Uterus (tissue), 4 donors: ENCODE data around the gene RNF214. TPM values are rescaled to one million over a fixed set of nuclear protein-coding genes. Genes with fewer than 3 reads are reported as not detected.

Source experiments
- DNase-seq, 2 donors: peaks; one replicate each; pipeline ENCODE4 v3.0.0-alpha.2; 2019 to 2020
- H3K27ac ChIP-seq, 2 donors: fragments of 200-600 bp; sonication (generic); 1 replicate in 1 of 2; 2 replicates in 1 of 2; pipeline ENCODE4 v1.5.1; 2016 to 2018
- H3K27me3 ChIP-seq, 2 donors: fragments of 200-600 bp; sonication (generic); one replicate each; pipeline ENCODE4 v1.5.1; 2018 to 2019; ENCODE audit warnings: control low read depth in 1 of 2
- H3K36me3 ChIP-seq, 2 donors: fragments of 200-600 bp; sonication (generic); one replicate each; pipeline ENCODE4 v1.5.1; 2019; ENCODE audit warnings: control low read depth in 1 of 2
- H3K4me1 ChIP-seq, 2 donors: fragments of 200-600 bp; sonication (generic); one replicate each; pipeline ENCODE4 v1.5.1; 2018 to 2019; ENCODE audit warnings: control low read depth in 1 of 2
- H3K4me3 ChIP-seq, 2 donors: fragments of 200-600 bp; sonication (generic); 1 replicate in 1 of 2; 2 replicates in 1 of 2; pipeline ENCODE4 v1.5.1; 2018 to 2019; ENCODE audit warnings: mild to moderate bottlenecking in 1 of 2
- H3K9me3 ChIP-seq, 2 donors: fragments of 200-600 bp; sonication (generic); one replicate each; pipeline ENCODE4 v1.5.1; 2019; ENCODE audit warnings: control low read depth in 1 of 2
- POLR2A ChIP-seq, 2 donors: fragments of 450-650 bp; IDR thresholded peaks; one replicate each; pipeline ENCODE4 v1.6.1; 2016; ENCODE audit warnings: antibody characterized with exemption in 2 of 2, mild to moderate bottlenecking in 1 of 2, moderate library complexity in 1 of 2
- intact Hi-C: fragments of 100-400 bp; cut with DNase I; formaldehyde crosslinking; loops from one replicate; pipeline ENCODE4 v1.15.1; 2023; ENCODE audit warnings: low total_unique reads
- total RNA-seq, 4 donors: library from RNA; depleted of rRNA in 3 of 4; stranded (reverse); fragments of >200 nt in 3 of 4; gene quantifications; one replicate each; pipeline versions ENCODE4 v1.1.0 to v1.2.4, GENCODE V29; 2014 to 2023
- TF ChIP-seq, protein P1 (sequence below), 4 experiments: fragments of 200-600 bp in 2 of 4; fragments of 450-650 bp in 2 of 4; sonication (generic) in 2 of 4; IDR thresholded peaks; one replicate each; pipeline ENCODE4 v1.5.1; 2016 to 2019; ENCODE audit warnings: antibody characterized with exemption in 4 of 4, mild to moderate bottlenecking in 2 of 4, moderate library complexity in 1 of 4
- donor health status: DM: yes; HTN: yes; CAD: no.

RNF214 gene
- total RNA-seq, 4 donors from 2014 or later, result 4.4 to 38.6 (median 11.4) TPM

DNA sequence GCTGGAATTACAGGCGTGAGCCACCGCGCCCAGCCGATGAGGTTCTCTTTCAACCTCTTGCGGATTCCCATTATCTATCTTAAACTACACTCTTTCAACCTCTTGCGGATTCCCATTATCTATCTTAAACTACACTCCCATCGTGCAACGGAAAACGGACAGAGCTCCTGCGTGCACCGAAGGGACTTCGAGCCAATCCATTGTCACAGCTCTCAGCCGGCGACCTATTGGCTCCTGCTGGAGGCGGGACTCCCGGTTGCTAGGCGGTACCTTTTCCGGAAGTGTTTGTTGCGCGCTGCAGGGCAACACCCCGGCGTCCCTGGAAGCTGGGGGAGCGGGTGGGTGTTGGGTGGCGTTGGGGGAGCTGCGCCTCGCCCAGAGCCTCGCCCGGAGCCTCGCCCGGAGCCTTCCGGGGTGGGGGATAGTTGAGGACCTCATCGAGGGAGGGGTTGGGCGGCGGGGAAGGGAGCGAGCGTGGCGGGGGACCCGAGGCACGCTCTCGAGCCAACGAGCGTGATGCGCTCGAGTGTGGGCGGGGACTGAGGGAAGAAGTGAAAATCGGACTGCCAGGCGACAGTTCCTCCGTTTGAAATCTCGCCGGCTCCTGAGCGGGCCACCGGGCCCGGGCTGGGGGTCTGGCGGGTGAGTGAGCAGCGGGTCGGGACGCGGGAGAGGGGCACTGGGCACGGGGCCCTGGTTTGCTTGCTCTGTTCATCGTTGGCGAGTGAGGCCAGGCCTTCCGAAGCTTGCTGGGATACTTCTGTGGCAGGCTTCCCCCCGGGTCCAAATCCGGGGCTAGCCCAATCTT lies 95.3 kb downstream of the RNF214 start, which contains the start of gene CEP164:
Gene CEP164 (plus strand): TSS at position 288 of the 808 bp plus-strand sequence. CDS start 10,733 bp downstream, outside the sequence.
- Histone ChIP-seq H3K4me3 (peak within 1 kb of the TSS; percentile 59 to 79), H3K27me3 (no peaks in the 10 kb centered on the region), H3K36me3 (no peaks in the 10 kb centered on the region), H3K9me3 (no peaks in the 10 kb centered on the region), H3K4me1 (no peaks in the 10 kb centered on the region), H3K27ac (peak within 1 kb of the TSS; percentile 84 to 96)
- intact Hi-C loops, result no loop called here
- peak; percentile 96 to 97 for DNase-seq
- TF ChIP-seq POLR2A (IDR thresholded peaks at IDR 0.05), result peak; percentile 53 to 61
- TF ChIP-seq, protein P1, sequence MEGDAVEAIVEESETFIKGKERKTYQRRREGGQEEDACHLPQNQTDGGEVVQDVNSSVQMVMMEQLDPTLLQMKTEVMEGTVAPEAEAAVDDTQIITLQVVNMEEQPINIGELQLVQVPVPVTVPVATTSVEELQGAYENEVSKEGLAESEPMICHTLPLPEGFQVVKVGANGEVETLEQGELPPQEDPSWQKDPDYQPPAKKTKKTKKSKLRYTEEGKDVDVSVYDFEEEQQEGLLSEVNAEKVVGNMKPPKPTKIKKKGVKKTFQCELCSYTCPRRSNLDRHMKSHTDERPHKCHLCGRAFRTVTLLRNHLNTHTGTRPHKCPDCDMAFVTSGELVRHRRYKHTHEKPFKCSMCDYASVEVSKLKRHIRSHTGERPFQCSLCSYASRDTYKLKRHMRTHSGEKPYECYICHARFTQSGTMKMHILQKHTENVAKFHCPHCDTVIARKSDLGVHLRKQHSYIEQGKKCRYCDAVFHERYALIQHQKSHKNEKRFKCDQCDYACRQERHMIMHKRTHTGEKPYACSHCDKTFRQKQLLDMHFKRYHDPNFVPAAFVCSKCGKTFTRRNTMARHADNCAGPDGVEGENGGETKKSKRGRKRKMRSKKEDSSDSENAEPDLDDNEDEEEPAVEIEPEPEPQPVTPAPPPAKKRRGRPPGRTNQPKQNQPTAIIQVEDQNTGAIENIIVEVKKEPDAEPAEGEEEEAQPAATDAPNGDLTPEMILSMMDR (IDR thresholded peaks at IDR 0.05), result peak in 1 of 4 experiments; percentile 16

DNA sequence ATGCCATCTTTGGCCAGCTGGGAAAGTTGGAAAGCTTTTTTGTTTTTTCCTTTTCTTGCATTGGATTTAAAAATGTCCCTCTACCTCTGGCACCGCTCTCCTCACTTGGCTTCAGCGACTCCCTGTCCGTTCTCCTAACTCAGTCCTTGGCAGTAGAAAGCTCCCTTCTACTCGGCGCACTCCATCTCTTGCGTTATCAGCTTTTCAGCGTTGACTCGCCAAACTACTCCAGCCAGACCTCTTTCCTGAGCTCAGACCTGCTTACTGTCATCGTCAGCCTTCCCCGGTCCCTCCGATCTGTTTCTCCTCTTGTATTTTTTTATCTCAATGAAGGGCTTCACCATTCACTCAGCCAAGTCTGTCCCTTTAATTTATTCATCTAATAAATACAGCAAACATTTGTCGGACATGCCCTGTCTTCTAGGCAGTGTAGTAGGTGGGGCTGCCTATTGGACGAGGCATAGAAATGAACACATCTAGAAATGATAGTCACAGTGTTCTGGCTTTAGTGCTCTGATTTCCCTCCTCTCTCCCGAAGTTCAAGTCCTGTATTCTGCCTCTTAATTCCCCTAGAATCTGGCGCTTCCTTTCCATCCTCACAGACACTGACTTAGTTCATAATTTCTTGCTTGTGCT lies 96.0 kb downstream of the RNF214 start:
- DNase-seq, result peak; percentile 54 to 60
- Histone ChIP-seq H3K27ac (peak overlapping the region; percentile 84 to 96), H3K9me3 (no peaks in the 10 kb centered on the region), H3K36me3 (no peaks in the 10 kb centered on the region), H3K4me3 (peak overlapping the region; percentile 59 to 79), H3K4me1 (no peaks in the 10 kb centered on the region), H3K27me3 (no peaks in the 10 kb centered on the region)
- intact Hi-C loops, result no loop called here
- TF ChIP-seq, protein P1 (IDR thresholded peaks at IDR 0.05), result no peak
- no peak for TF ChIP-seq POLR2A (IDR thresholded peaks at IDR 0.05)

DNA sequence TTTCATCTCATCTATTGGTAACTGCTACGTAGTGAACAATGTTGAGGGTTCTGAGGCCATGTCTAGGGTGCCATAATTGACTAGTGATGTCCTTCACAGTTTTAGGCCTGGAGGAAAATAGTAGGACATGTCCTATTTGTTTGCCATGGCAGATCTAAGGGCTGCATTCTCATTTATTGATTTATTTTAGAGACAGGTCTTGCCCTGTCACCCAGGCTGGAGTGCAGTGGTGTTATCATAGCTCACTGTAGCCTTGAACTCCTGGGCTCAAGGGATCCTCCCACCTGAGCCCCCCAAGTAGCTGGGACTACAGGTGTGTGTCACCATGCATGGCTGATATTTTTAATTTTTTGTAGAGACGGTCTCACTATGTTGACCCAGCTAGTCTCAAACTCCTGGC lies 100.4 kb downstream of the RNF214 start:
- Histone ChIP-seq H3K4me3 (no peak overlapping the region), H3K27ac (no peak overlapping the region), H3K36me3 (no peaks in the 10 kb centered on the region), H3K9me3 (no peaks in the 10 kb centered on the region), H3K27me3 (no peaks in the 10 kb centered on the region), H3K4me1 (no peaks in the 10 kb centered on the region)
- TF ChIP-seq, protein P1 (IDR thresholded peaks at IDR 0.05), result no peak
- TF ChIP-seq POLR2A (IDR thresholded peaks at IDR 0.05), result no peak
- DNase-seq, result no peak
- intact Hi-C loops, result no loop called here

DNA sequence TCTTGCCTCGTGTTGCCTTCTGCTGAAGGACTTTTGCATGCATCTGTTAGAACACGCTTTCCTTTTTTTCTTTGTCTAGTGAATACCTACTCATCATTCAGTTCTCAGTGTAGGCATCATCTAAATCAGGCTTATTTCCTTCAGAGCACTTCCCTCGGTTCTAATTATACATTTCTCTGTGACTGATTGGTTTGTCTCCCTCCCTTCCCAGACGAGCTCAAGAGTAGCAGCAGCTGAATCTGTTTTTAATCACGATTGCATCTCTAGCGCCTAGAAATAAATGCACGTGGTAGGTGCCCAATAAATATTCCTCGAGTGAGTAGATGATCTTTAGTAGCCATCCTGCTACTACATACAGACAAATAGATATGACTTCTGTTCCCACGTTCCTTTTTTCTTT lies 101.4 kb downstream of the RNF214 start:
- intact Hi-C loops, result no loop called here
- Histone ChIP-seq H3K27ac (no peak overlapping the region), H3K4me1 (no peaks in the 10 kb centered on the region), H3K27me3 (no peaks in the 10 kb centered on the region), H3K36me3 (no peaks in the 10 kb centered on the region), H3K4me3 (no peak overlapping the region), H3K9me3 (no peaks in the 10 kb centered on the region)
- DNase-seq, result no peak
- TF ChIP-seq, protein P1 (IDR thresholded peaks at IDR 0.05), result no peak
- no peak for TF ChIP-seq POLR2A (IDR thresholded peaks at IDR 0.05)

DNA sequence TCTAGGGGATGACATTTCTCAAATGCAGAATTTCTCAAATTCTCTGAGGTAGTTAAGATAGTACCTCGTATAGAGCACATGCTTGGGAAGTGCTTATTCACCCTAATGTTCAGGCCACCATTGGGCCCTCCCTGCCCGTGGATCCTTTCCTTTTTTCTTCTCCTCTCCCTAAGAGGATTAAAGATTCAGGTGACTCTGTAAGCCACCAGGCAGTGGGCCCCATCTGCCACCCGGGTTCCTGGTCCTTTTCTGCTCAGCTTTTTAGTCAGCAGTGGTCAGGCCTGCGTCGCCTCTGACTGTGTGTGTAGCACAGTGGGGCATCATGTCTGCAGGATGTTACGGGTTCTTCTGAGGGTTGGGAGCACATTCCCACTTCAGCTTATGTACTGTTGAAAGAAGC lies 102.4 kb downstream of the RNF214 start:
- Histone ChIP-seq H3K4me1 (no peaks in the 10 kb centered on the region), H3K4me3 (no peak overlapping the region), H3K27ac (no peak overlapping the region), H3K36me3 (no peaks in the 10 kb centered on the region), H3K27me3 (no peaks in the 10 kb centered on the region), H3K9me3 (no peaks in the 10 kb centered on the region)
- no peak for DNase-seq
- TF ChIP-seq, protein P1 (IDR thresholded peaks at IDR 0.05), result no peak
- no peak for TF ChIP-seq POLR2A (IDR thresholded peaks at IDR 0.05)
- intact Hi-C loops, result no loop called here
